ENCODE data around the gene HPSE2. TPM values are rescaled to one million over a fixed set of nuclear protein-coding genes. Genes with fewer than 3 reads are reported as not detected.
A peak's percentile ranks its signal among the peaks of the same experiment; 100 is the strongest.
"Not testable (repeated sequence)": the region's sequence is repeated elsewhere in the genome, so short reads cannot be mapped to it uniquely, and the experiment has no call there.

HPSE2 gene
- total RNA-seq, 1 experiment from 2014 or later = 0.03 TPM

DNA sequence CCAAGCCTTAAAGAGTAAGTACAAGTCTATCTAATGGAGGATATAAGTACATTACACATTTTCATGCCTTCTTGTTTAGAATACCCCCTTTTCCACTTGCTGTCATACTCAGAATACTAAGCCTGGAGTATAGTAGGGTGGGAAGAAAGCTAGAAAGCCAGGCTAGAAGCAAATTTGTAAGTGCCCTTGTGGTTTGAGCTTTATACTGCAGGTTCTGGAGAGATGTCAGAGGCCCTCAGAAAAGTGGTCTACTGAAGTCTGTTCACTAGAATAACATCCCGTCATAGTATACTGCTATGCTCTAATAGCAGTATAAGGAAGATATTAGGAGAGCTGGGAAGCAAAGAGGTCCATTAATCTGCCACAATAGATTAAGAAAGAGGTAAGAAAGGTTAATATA, 62.7 kb downstream of the HPSE2 start:
- DNase-seq (ENCODE audit: low read depth, low spot score) = no peak
- in situ Hi-C loops (cut with HindIII; ENCODE audit: low pct_unique_long_range_greater_than_20kb, low sequenced_read_pairs) = no loop called here

DNA sequence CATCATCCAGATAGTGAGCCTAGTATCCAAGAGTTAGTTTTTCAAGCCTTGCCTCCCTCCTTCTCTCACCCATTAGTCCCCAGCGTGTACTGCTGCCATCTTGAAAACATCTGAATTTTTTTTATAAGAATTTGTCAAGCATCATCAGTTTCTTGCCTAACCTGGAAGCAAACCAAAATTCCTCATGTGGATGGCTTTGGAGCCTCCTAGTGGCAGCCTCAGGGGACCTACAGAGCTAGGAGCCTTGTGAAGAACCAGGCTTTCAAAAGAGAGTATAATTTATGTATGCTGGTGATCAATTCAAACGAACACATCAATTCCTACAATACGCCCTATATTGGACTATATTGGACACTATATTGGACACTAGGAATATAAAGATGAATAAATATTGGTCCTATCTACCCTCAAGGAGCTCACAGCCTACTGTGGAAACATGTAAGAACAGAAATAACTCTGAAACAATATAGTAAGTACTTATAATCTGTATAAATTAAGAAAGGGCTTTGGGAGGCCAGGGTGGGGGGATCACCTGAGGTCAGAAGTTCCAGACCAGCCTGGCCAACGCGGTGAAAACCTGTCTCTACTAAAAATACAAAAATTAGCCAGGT, 63.4 kb downstream of the HPSE2 start:
- in situ Hi-C loops (cut with HindIII; ENCODE audit: low pct_unique_long_range_greater_than_20kb, low sequenced_read_pairs) = no loop called here
- peak; percentile 76 for DNase-seq (ENCODE audit: low read depth, low spot score)

DNA sequence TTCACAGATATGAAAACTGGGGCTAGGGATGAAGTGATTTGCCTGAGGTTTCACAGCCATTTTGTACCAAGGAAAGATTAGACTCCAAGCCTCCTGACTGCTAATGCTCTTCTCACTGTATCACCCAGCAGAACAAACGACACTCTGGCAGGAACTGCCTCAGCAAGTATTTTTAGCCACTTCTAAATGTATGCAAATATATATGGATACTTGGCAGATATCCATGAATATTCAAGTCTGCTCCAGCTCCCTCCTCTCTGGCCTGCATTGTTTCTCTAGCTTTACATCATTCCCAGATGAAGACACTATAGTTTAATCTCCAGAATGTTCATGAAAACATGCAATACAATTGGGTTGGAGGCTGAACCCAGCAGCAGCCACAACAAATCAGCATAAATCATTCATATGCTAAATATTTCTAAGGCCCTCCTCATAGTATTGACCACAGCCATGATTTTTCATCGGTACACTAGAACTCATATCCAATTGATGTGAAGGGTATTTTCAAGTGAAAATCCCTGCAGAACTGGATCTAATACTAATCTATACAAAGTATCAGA, 65.5 kb downstream of the HPSE2 start:
- no peak for DNase-seq (ENCODE audit: low read depth, low spot score)
- in situ Hi-C loops (cut with HindIII; ENCODE audit: low pct_unique_long_range_greater_than_20kb, low sequenced_read_pairs) = no loop called here

DNA sequence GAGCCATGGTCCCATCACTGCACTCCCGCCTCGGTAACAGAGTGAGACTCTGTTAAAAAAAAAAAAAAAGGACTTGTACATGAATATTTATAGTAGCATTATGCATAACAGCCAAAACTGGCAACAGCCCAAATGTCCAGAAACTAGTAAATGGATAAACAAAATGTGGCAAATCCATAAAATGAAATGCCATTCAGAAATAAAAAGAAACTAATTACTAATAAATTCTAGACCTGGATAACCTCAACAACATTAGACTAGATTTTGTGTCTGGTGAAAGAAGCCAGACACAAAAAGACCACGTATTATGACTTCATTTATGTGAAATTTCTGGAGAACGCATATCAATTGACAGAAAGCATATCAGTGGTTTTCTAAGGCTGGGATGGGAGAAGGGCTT, 74.5 kb downstream of the HPSE2 start:
- DNase-seq (ENCODE audit: low read depth, low spot score) = no peak
- in situ Hi-C loops (cut with HindIII; ENCODE audit: low pct_unique_long_range_greater_than_20kb, low sequenced_read_pairs) = no loop called here

DNA sequence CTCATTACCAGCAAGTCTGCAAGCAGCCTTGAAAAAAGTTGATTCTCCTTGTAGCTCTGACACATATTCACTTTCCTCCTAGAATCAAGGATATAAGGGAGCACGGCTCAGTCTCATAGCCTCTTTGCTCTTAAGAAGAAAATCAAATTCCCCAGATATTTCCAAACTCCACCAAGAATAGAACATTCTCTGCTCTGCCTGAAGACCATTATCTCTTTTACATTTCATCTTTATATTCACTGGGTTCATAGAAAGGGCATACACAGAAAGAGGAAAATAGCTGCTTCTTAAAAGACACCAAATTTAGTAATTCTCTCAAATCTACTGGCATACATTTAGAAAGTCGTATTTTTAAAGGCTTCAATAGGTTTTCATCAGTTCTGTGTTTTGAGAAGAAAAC, 92.0 kb downstream of the HPSE2 start:
- in situ Hi-C loops (cut with HindIII; ENCODE audit: low pct_unique_long_range_greater_than_20kb, low sequenced_read_pairs) = no loop called here
- DNase-seq (ENCODE audit: low read depth, low spot score) = no peak

DNA sequence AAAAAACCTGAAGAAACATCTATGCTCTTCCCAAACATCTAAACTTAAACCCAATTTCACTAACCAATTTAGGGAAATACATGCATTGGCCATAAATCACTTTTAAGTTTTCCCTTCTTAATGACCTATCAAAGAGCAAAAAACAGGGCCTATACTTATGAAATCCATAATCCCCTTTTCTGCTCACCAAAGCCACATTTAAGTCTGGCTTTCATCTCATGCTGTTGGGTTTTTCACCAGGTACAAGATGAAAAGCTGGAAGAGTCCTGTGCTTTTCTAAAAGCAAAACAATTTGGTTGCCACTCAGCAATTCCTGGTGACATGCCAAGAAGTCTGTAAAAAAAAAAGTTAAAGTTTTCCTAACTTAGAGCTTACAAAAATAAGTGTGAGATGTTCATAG, 92.6 kb downstream of the HPSE2 start:
- in situ Hi-C loops (cut with HindIII; ENCODE audit: low pct_unique_long_range_greater_than_20kb, low sequenced_read_pairs) = no loop called here
- no peak for DNase-seq (ENCODE audit: low read depth, low spot score)

DNA sequence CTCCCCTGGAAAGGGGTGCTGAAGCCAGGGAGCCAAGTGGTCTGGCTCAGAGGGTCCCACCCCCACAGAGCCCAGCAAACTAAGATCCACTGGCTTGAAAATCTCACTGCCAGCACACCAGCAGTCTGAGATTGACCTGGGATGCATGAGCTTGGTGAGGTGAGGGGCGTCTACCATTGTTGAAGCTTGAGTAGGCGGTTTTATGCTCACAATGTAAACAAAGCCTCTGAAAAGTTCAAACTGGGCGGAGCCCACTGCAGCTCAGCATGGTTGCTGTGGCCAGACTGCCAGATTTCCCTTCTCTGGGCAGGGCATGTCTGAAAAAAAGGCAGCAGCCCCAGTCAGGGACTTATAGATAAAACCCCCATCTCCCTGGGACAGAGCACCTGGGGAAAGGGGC, 102.8 kb downstream of the HPSE2 start:
- in situ Hi-C loops (cut with HindIII; ENCODE audit: low pct_unique_long_range_greater_than_20kb, low sequenced_read_pairs); DNase-seq (ENCODE audit: low read depth, low spot score): not testable (repeated sequence)

DNA sequence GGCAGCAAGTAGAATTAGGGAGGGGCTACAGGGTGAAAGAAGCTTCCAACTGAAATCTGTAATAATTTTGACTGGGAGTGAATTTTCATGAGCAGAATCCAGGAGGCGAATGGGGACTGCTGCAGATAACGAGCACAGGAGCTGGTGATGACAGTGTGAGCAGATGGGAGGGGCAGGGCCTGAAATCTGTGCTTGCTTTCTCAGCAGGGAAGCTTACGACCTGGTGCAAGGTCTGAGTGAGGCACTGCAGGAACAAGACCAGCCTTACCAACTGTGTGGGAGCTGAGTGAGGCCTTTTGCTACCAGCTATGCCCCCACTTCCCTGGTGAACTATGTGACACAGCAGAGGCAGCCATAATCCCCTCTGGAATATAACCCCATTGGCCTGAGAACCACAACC, 109.8 kb downstream of the HPSE2 start:
- in situ Hi-C loops (cut with HindIII; ENCODE audit: low pct_unique_long_range_greater_than_20kb, low sequenced_read_pairs) = no loop called here

DNA sequence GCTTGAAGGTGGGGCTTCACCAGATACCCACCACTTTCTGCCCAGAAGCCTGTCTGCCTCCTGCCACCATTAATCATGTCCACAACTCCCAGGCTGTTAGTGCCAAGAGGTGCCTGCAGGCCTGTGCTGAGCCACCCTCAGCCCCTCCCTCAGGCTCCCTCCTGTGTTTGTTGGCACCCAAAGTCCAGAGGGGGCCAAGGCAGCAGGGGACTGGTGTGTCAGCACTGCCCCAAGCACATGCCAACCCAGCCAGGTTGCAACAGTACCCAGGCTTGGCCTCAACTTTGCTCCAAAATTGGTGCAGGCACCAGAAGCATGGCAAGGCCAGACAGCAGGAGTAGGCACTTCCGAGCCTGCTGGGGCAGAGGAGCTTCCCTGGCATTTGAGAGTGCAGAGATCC, 111.3 kb downstream of the HPSE2 start:
- in situ Hi-C loops (cut with HindIII; ENCODE audit: low pct_unique_long_range_greater_than_20kb, low sequenced_read_pairs) = no loop called here
- DNase-seq (ENCODE audit: low read depth, low spot score) = no peak

More for the DNA sequence above, 109.8 kb downstream of the HPSE2 start:
- no peak for DNase-seq (ENCODE audit: low read depth, low spot score)

DNA sequence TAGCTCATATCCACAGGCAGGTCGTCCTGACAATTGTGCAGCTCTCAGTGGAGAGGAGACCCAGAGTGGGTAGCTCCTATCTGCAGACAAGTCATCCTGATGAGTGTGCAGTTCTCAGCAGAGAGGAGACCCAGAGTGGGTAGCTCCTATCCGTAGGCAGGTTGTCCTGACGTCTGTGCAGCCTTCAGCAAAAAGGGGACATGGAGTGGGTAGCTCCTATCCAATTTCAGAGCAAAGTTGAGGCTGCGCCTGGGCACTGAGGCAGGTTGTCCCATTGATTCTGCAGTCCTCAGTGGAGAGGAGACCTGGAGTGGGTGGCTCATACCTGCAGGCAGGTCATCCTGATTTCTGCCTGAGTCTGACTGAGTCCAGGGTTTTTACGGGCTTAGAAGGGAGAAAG, 111.8 kb downstream of the HPSE2 start:
- no peak for DNase-seq (ENCODE audit: low read depth, low spot score)
- in situ Hi-C loops (cut with HindIII; ENCODE audit: low pct_unique_long_range_greater_than_20kb, low sequenced_read_pairs) = no loop called here

DNA sequence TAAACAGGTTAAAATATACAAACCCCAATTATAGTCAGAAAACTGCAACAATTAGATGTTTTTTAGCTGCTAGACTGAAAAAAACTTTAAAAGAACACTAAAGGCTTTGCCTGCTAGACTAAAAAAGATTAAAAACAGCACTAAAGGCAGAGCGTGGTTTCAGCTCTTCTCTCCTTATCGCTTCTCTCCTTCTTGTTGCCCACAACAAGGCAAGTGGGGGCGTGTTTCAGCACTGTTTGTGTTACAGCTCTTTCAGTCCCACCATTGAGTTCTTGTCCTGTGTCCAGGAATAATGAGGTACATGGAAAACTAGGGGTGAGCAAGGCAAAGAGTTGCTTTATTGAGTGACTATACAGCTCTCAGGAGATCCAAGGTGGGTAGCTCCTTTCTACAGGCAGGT, 112.3 kb downstream of the HPSE2 start:
- DNase-seq (ENCODE audit: low read depth, low spot score) = no peak
- in situ Hi-C loops (cut with HindIII; ENCODE audit: low pct_unique_long_range_greater_than_20kb, low sequenced_read_pairs) = no loop called here

DNA sequence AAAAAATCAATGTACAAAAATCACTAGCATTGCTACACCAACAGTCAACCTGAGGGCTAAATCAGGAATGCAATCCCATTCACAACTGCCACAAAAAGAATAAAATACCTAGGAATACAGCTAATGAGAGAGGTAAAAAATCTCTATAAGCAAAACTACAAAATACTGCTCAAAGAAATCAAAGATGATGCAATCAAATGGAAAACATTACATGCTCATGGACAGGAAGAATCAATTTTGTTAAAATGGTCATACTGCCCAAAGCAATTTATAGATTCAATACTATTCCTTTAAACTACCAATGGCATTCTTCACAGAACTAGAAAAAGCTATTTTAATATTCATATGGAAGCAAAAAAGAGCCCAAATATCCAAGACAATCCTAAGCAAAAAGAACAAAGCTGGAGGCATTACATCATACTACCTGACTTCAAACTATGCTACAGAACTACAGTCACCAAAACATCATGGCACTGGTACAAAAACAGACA, 116.3 kb downstream of the HPSE2 start:
- no peak for DNase-seq (ENCODE audit: low read depth, low spot score)
- in situ Hi-C loops (cut with HindIII; ENCODE audit: low pct_unique_long_range_greater_than_20kb, low sequenced_read_pairs) = no loop called here

DNA sequence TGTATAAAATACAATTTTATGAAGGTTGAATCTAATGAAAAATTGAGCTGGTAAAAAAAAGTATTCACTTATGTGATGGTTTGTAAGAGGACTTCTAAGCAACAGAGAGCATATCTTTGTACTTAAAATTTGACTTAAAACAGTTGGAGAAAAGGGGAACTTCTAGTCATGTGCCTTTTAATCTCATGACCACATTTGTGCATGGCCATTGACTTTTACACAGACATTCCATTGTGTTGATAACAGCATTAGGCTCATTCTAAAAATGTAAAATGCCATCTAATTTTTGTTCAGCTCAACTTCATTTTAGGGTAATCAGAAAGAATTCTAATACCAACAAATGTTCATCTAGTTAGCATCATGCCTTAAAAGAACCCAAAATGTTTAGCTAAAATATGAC, 119.9 kb downstream of the HPSE2 start:
- in situ Hi-C loops (cut with HindIII; ENCODE audit: low pct_unique_long_range_greater_than_20kb, low sequenced_read_pairs) = no loop called here
- peak; percentile 46 for DNase-seq (ENCODE audit: low read depth, low spot score)

DNA sequence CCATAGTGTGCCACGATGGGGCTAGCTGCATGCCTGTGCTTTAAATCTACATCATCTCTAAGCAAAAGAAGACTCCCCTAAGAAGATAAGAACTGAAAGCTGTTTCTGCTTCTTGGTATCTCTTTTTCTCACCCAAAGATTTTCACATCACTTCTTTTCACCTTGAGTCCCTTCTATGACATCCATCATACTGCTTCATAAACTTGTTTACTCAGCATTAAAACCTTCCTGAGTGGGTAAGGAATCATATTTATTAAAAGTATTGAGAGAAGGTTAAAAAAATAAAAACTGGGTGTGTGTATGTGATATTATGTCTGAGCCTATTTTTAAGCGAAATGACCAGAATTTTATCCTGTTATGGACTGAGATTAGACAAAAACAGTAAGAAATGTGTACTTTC, 150.3 kb downstream of the HPSE2 start:
- in situ Hi-C loops (cut with HindIII; ENCODE audit: low pct_unique_long_range_greater_than_20kb, low sequenced_read_pairs) = no loop called here
- DNase-seq (ENCODE audit: low read depth, low spot score) = no peak

DNA sequence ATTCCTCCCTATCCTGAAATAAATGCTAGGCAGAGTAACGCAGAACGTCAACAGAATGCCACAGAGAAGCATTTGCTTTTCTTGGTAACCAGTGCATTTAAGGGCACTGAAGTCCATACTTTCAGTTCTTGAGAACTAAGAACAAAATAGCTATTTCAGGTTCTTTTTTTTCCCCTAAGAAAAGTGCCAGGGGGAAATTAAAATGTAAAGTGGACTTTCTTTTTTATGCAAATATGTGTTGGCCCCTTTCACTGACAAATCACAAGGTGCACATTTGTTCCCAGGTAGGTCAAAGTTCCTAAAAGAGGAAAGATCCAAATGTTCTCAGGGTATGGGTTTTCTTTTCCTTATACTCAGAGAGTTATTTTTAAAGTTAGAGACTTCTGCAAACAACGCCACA, 151.5 kb downstream of the HPSE2 start:
- no peak for DNase-seq (ENCODE audit: low read depth, low spot score)
- in situ Hi-C loops (cut with HindIII; ENCODE audit: low pct_unique_long_range_greater_than_20kb, low sequenced_read_pairs) = no loop called here

DNA sequence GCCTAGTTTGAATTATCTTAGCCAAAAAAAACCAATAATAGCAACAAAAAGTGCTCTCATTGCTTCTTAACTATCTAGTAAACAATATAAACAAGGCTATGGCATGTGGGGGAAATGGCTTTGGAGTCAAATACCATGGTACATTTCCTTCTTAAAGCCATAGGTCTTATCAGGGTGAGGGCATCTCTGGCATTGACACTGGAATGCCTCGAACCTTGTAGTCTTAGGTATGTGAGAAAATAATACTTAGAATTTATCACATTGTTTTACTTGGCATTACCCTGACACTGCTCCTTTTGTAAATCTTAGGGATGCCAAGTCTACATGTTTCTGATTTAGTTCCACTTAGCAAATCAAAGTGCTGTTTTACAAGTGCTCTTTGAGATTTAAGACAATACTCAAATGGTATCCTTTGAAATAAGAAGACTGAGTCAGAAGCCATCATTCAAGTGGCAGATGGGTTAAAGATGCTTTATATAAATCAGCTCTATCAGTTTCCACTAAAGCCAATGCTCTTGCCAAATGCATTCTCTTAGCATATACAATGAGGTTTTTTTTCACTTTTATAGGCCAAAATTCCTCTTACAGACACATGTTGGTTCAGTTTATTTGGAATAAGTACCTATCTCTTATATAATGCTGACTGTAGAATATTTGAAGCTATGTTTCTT, 155.2 kb downstream of the HPSE2 start:
- DNase-seq (ENCODE audit: low read depth, low spot score) = no peak
- in situ Hi-C loops (cut with HindIII; ENCODE audit: low pct_unique_long_range_greater_than_20kb, low sequenced_read_pairs) = no loop called here

DNA sequence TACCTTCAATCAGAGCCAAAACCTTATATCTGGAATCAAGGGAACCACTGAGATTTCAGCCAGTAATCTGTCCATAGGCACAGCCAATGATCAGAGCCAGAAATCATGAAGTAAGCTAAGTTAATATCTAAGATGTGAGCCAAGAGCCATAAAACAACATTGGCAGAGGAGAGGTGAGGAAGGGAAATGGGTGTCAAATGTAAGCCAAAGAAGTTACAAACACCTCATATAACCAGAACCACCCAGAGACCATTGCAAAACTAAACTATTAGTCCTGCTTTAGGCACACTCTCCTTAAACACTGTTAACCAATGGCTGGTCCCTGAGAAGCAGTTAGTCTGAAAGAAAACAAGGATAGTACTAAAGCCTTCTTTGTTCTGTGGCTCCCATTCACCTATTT, 173.1 kb downstream of the HPSE2 start:
- no peak for DNase-seq (ENCODE audit: low read depth, low spot score)
- in situ Hi-C loops (cut with HindIII; ENCODE audit: low pct_unique_long_range_greater_than_20kb, low sequenced_read_pairs) = no loop called here

DNA sequence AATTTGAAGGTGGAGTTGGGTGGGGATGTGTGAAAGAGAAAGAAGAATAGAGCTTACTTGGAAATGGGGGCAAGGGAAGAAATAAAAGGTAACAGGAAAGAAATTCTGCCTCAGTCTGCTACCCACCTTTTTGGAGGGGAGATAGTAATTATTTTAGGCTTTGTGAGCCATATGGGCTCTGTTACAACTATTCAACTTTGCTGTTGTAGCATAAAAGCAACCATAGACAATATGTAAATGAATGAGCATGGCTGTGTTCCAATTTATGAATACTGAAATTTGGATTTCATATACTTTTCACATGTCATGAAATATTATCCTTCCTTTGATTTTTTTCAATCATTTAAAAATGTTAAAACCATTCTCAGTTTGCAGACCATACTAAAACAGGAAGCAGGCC, 176.9 kb downstream of the HPSE2 start:
- in situ Hi-C loops (cut with HindIII; ENCODE audit: low pct_unique_long_range_greater_than_20kb, low sequenced_read_pairs) = no loop called here
- DNase-seq (ENCODE audit: low read depth, low spot score) = no peak
